ENCODE measurements around the gene GIGYF2.

GRCh38 chr2:232889876-232890401 is 192.8 kb downstream of the GIGYF2 start:
- no peak for TF ChIP-seq CTCF (IDR thresholded peaks at IDR 0.05)
- no peak for TF ChIP-seq POLR2A (IDR thresholded peaks at IDR 0.05)
- TF ChIP-seq POLR2AphosphoS5 (IDR thresholded peaks at IDR 0.05) = no peak

All from prostate gland (tissue), 2 donors.